ENCODE measurements around the gene OR4C5. TPM values are rescaled to one million over a fixed set of nuclear protein-coding genes. Genes with fewer than 3 reads are reported as not detected.

Gene OR4C5
- not detected in 2 replicates for total RNA-seq

GRCh38 chr11:48366365-48366764, at the start of gene OR4C5:
Gene OR4C5 (minus strand): TSS chr11:48366465. CDS start chr11:48366465, 0 bp downstream.

GRCh38 chr11:48324620-48325019, 41.6 kb downstream of the OR4C5 start, which contains the start of gene OR4C3:
Gene OR4C3 (plus strand): TSS chr11:48324920. CDS start chr11:48325022, 102 bp downstream.

Other genes starting within 250 kb of the OR4C5 start
- gene OR4B1, start 149.7 kb downstream of the OR4C5 start, total RNA-seq = not detected in 2 replicates
- not detected in 2 replicates for gene OR4X2, start 121.4 kb downstream of the OR4C5 start, total RNA-seq
- not detected in 2 replicates for gene OR4X1, start 102.6 kb downstream of the OR4C5 start, total RNA-seq
- gene OR4S1, start 60.2 kb downstream of the OR4C5 start, total RNA-seq = not detected in 2 replicates
- not detected in 2 replicates for gene OR4C3, start 41.5 kb downstream of the OR4C5 start, total RNA-seq
- gene OR4A47, start 122.3 kb upstream of the OR4C5 start, total RNA-seq = not detected in 2 replicates